ENCODE results near the gene DOC2A. TPM values are rescaled to one million over a fixed set of nuclear protein-coding genes. Genes with fewer than 3 reads are reported as not detected.

DOC2A gene
- polyA plus RNA-seq, 10 donors: 0.48 to 1.8 (median 0.92) TPM

- DNase-seq: no peak
Observed at GRCh38 chr16:29989111-29989858, 21.5 kb downstream of the DOC2A start.

GRCh38 chr16:29988346-29989075, 22.3 kb downstream of the DOC2A start:
- no peak for DNase-seq

- no peak for DNase-seq
Observed at GRCh38 chr16:29987371-29988085, 23.3 kb downstream of the DOC2A start.

DNA sequence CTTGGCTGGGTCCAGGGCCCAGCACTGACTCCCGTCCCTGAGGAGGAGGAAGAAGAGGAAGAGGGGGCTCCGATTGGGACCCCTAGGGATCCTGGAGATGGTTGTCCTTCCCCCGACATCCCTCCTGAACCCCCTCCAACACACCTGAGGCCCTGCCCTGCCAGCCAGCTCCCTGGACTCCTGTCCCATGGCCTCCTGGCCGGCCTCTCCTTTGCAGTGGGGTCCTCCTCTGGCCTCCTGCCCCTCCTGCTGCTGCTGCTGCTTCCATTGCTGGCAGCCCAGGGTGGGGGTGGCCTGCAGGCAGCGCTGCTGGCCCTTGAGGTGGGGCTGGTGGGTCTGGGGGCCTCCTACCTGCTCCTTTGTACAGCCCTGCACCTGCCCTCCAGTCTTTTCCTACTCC, 23.9 kb downstream of the DOC2A start:
- DNase-seq: no peak

DNA sequence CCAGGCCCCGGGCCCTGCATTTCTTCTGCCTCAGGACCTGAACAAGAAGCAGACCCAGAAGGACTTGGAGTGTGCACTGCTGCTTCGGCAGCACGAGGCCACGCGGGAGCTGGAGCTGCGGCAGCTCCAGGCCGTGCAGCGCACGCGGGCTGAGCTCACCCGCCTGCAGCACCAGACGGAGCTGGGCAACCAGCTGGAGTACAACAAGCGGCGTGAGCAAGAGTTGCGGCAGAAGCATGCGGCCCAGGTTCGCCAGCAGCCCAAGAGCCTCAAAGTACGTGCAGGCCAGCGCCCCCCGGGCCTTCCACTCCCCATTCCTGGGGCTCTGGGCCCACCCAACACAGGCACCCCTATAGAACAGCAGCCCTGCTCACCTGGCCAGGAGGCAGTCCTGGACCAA, 24.6 kb downstream of the DOC2A start:
- DNase-seq: no peak

GRCh38 chr16:29985271-29985811, 25.5 kb downstream of the DOC2A start:
- DNase-seq: no peak

DNA sequence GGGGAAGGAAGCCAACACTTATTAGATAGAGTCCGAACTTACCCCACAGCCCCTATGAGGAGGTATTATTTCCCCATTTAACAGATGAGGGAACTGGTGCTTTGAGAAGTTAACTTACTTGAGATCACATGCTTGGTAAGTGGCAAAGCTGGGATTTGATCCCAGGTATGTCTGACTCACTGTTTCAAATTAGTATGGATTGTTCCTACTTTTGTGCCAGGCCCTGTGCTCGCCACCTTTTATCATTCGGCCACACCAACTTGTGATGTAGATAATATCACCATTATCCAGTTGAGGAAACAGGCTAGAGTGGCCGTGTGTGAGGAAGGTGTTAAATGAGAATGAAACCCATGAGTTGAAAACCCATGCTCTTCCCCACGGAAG, 26.1 kb downstream of the DOC2A start:
- no peak for DNase-seq

GRCh38 chr16:29984137-29984763, 26.6 kb downstream of the DOC2A start:
- no peak for DNase-seq

DNA sequence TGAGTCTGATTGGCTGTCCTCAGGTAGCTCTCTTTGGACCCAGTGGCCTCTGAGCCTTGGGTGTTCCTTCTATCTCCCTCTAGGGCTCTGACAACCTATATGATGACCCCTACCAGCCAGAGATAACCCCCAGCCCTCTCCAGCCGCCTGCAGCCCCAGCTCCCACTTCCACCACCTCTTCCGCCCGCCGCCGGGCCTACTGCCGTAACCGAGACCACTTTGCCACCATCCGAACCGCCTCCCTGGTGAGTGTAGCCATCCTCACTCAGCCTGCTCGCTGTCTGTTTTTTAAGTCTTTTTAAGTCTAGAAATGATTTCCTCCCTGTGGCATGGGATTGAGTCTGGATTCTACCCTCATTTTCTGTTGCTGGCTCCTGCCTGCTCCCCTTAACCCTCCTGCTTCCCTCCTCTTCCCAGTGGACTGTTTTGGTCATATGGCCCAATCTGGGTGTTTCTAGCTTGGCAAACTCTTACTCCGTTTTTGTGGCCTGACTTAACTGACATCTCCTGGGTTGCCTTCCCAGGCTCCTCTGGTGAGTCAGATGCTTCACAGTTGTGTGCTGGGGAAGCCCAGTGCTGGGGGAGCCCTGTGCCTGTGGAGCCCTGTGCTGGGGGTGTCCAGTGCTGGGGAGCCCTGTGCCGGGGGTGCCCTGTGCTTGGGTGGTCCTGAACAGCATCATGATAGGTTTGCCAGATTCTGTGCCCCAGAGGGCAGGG, 27.2 kb downstream of the DOC2A start:
- no peak for DNase-seq

GRCh38 chr16:29982560-29983419, 28.0 kb downstream of the DOC2A start:
- DNase-seq: no peak

DNA sequence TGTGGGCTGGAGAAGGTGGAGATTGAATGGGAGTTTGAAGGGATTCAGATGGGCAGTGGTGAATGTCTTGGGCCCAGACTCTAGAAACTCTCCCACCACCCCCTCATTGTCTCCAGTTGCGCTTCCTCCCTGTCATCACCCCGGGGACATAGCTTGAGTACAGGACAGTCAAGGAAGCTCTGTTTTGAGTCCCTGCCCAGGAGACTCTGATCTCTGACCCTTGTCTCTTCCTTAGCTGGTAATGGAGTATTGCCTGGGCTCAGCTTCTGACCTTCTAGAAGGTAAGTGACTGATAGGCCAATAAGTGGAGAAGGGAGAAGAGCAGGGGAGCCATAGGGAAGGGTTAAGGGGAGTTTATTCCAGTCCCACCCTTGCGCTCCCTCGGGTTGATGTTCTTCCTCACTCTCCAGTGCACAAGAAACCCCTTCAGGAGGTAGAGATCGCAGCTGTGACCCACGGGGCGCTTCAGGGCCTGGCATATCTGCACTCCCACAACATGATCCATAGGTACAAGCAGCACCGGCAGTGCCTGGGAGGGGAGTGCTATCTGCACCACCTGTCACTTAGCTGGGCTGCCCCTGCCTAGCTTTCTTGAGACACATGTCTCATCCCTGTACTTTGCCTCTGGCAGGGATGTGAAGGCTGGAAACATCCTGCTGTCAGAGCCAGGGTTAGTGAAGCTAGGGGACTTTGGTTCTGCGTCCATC, 32.1 kb downstream of the DOC2A start:
- DNase-seq: no peak

DNA sequence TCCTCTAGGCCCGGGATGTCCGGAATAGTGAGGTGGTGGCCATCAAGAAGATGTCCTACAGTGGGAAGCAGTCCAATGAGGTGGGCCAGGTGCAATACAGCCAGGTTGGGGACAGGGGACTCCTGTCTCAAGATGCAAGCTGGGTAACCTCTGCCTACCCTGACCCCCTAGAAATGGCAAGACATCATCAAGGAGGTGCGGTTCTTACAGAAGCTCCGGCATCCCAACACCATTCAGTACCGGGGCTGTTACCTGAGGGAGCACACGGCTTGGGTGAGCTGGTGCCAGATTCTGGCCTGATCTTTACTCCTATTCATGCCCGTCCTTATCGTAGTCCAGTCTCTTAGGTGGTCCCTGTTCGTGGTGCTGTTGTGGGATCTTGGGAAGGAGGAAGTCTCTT, 32.7 kb downstream of the DOC2A start:
- no peak for DNase-seq

- no peak for DNase-seq
Observed at GRCh38 chr16:29977063-29977825, 33.6 kb downstream of the DOC2A start.

GRCh38 chr16:29975811-29976511, 34.9 kb downstream of the DOC2A start:
- no peak for DNase-seq

DNA sequence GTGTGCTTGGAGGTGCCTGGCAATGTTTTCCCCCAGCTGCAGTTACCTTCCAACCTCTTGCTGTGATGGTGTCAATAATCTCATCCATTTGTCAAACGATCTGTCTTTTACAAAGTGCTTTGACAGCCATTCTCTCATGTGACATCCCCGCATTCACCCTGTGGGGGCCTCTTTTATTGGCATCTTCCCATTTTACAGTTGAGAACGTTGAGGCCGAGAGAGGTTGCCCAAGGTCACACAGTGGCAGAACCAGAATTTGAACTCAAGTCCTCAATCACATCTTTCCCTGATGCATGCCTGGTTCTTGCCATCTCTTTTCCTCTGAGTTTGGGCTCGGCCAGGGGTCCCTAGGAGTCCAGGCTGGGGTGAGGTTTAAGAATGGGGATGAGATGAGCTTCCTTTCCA, 35.7 kb downstream of the DOC2A start:
- no peak for DNase-seq

- peak in 2 of 3 donors; percentile 16 to 50 for DNase-seq
Observed at GRCh38 chr16:29974291-29975133, 36.3 kb downstream of the DOC2A start.
